ENCODE data around the gene SNRNP48. TPM values are rescaled to one million over a fixed set of nuclear protein-coding genes. Genes with fewer than 3 reads are reported as not detected.

The SNRNP48 gene
- total and polyA plus RNA-seq, 2 experiments from 2014 or later: 7.6 to 14.6 TPM

- Histone ChIP-seq H3K79me2 (peaks cover 13% of the 10 kb centered on the region), H3K27ac (no peak overlapping the region), H3K4me3 (no peak overlapping the region), H3K4me1 (ENCODE audit: insufficient read depth) (no peaks in the 10 kb centered on the region), H4K20me1 (ENCODE audit: insufficient read depth, poor library complexity, severe bottlenecking) (no peaks in the 10 kb centered on the region), H3K9me3 (ENCODE audit: low read depth) (no peaks in the 10 kb centered on the region), H3K9me2 (replicated peaks; ENCODE audit: insufficient read depth) (no peaks in the 10 kb centered on the region), H3K27me3 (no peaks in the 10 kb centered on the region), H2AFZ (no peak overlapping the region), H3K4me2 (no peak overlapping the region), H3K36me3 (replicated peaks; ENCODE audit: insufficient read depth, low read depth) (no peaks in the 10 kb centered on the region)
- WGBS (ENCODE audit: low lambda C conversion rate, missing lambda C conversion rate): 94% methylated on average over 2 of the region's 2 CpGs
- TF ChIP-seq CTCF (IDR thresholded peaks at IDR 0.05; ENCODE audit: poor library complexity) (no peak), EZH2phosphoT487 (IDR thresholded peaks at IDR 0.05; ENCODE audit: low read depth, severe bottlenecking, unreplicated experiment) (no peak), EZH2 (IDR thresholded peaks at IDR 0.05; ENCODE audit: borderline replicate concordance) (no peak)
- DNase-seq (ENCODE audit: low spot score): no peak
Measured at GRCh38 chr6:7566107-7566506, 23.9 kb upstream of the SNRNP48 start.

DNA sequence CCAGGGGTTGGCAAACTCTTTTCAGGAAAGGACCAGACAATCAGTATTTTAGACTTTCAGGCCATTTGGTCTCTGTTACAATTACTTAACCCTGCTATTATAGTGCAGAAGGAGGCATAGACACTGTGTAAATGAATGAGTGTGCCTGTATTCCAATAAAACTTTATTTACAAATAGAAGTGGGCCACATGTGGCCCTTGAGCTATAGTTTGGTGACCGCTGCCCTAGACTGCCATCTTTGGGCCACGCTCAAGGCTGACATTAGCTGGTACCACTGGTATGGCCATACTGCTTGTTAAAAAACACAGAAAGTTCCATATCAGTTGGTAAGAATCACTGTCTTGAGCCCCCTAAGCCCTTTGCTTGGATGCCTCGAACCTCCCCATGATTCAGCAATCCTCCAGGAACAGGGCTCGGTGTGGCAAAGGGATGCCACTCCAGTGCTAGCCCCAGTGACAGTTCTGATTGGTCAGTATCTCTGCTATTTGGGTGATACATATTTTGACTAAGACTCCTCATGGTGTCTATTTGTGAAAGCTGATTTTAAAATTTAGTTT, 23.3 kb upstream of the SNRNP48 start:
- Histone ChIP-seq H3K4me1 (ENCODE audit: insufficient read depth) (no peaks in the 10 kb centered on the region), H3K9me2 (replicated peaks; ENCODE audit: insufficient read depth) (no peaks in the 10 kb centered on the region), H3K27ac (no peak overlapping the region), H3K4me3 (no peak overlapping the region), H4K20me1 (ENCODE audit: insufficient read depth, poor library complexity, severe bottlenecking) (no peaks in the 10 kb centered on the region), H3K9me3 (ENCODE audit: low read depth) (no peaks in the 10 kb centered on the region), H3K27me3 (no peaks in the 10 kb centered on the region), H2AFZ (no peak overlapping the region), H3K36me3 (replicated peaks; ENCODE audit: insufficient read depth, low read depth) (no peaks in the 10 kb centered on the region), H3K4me2 (no peak overlapping the region), H3K79me2 (peaks cover 13% of the 10 kb centered on the region)
- TF ChIP-seq CTCF (IDR thresholded peaks at IDR 0.05; ENCODE audit: poor library complexity) (no peak), EZH2phosphoT487 (IDR thresholded peaks at IDR 0.05; ENCODE audit: low read depth, severe bottlenecking, unreplicated experiment) (no peak), EZH2 (IDR thresholded peaks at IDR 0.05; ENCODE audit: borderline replicate concordance) (no peak)
- DNase-seq (ENCODE audit: low spot score): no peak
- WGBS (ENCODE audit: low lambda C conversion rate, missing lambda C conversion rate): 93% methylated on average over 4 of the region's 4 CpGs

- no peaks in the 10 kb centered on the region for H3K9me2 ChIP-seq (replicated peaks; ENCODE audit: insufficient read depth)
- H3K9me3 ChIP-seq (ENCODE audit: low read depth): no peaks in the 10 kb centered on the region
- H4K20me1 ChIP-seq (ENCODE audit: insufficient read depth, poor library complexity, severe bottlenecking): no peaks in the 10 kb centered on the region
- no peak overlapping the region for H3K4me3 ChIP-seq
- H3K27me3 ChIP-seq: no peaks in the 10 kb centered on the region
- H3K79me2 ChIP-seq: peaks cover 7% of the 10 kb centered on the region
- no peak overlapping the region for H3K4me2 ChIP-seq
- TF ChIP-seq EZH2 (IDR thresholded peaks at IDR 0.05; ENCODE audit: borderline replicate concordance) (no peak), EZH2phosphoT487 (IDR thresholded peaks at IDR 0.05; ENCODE audit: low read depth, severe bottlenecking, unreplicated experiment) (no peak), CTCF (IDR thresholded peaks at IDR 0.05; ENCODE audit: poor library complexity) (no peak)
- H2AFZ ChIP-seq: no peak overlapping the region
- no peak for DNase-seq (ENCODE audit: low spot score)
- H3K27ac ChIP-seq: no peak overlapping the region
- no peaks in the 10 kb centered on the region for H3K4me1 ChIP-seq (ENCODE audit: insufficient read depth)
- H3K36me3 ChIP-seq (replicated peaks; ENCODE audit: insufficient read depth, low read depth): no peaks in the 10 kb centered on the region
- 81% methylated on average over 3 of the region's 3 CpGs for WGBS (ENCODE audit: low lambda C conversion rate, missing lambda C conversion rate)
Measured at GRCh38 chr6:7568021-7568420, 22.0 kb upstream of the SNRNP48 start.
